ENCODE data around the gene CCDC146.
"Not testable (repeated sequence)": the region's sequence is repeated elsewhere in the genome, so short reads cannot be mapped to it uniquely, and the experiment has no call there.

CCDC146 gene

GRCh38 chr7:77329466-77330168 is 207.2 kb downstream of the CCDC146 start:
- peak overlapping the region; percentile 22 for H3K4me3 ChIP-seq (ENCODE audit: low read depth, low read length)
- TF ChIP-seq, protein P1, sequence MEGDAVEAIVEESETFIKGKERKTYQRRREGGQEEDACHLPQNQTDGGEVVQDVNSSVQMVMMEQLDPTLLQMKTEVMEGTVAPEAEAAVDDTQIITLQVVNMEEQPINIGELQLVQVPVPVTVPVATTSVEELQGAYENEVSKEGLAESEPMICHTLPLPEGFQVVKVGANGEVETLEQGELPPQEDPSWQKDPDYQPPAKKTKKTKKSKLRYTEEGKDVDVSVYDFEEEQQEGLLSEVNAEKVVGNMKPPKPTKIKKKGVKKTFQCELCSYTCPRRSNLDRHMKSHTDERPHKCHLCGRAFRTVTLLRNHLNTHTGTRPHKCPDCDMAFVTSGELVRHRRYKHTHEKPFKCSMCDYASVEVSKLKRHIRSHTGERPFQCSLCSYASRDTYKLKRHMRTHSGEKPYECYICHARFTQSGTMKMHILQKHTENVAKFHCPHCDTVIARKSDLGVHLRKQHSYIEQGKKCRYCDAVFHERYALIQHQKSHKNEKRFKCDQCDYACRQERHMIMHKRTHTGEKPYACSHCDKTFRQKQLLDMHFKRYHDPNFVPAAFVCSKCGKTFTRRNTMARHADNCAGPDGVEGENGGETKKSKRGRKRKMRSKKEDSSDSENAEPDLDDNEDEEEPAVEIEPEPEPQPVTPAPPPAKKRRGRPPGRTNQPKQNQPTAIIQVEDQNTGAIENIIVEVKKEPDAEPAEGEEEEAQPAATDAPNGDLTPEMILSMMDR (IDR thresholded peaks at IDR 0.05; ENCODE audit: low read depth, low read length): no peak
- TF ChIP-seq POLR2A (IDR thresholded peaks at IDR 0.05; ENCODE audit: extremely low read depth, insufficient read length): no peak
- TF ChIP-seq, protein P2, sequence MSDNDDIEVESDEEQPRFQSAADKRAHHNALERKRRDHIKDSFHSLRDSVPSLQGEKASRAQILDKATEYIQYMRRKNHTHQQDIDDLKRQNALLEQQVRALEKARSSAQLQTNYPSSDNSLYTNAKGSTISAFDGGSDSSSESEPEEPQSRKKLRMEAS (IDR thresholded peaks at IDR 0.05; ENCODE audit: low read depth, low read length): no peak
- no peak for TF ChIP-seq MYC (IDR thresholded peaks at IDR 0.05; ENCODE audit: low read depth, low read length)
- no peak for DNase-seq (ENCODE audit: low read depth)

- peak; percentile 99 for DNase-seq (ENCODE audit: low read depth)
- peak overlapping the region; percentile 22 for H3K4me3 ChIP-seq (ENCODE audit: low read depth, low read length)
- TF ChIP-seq, protein P2 (IDR thresholded peaks at IDR 0.05; ENCODE audit: low read depth, low read length): peak; percentile 58
- TF ChIP-seq, protein P1 (IDR thresholded peaks at IDR 0.05; ENCODE audit: low read depth, low read length): no peak
- TF ChIP-seq MYC (IDR thresholded peaks at IDR 0.05; ENCODE audit: low read depth, low read length) (peak; percentile 64; the same call in 1 of the 2 replicates), POLR2A (IDR thresholded peaks at IDR 0.05; ENCODE audit: extremely low read depth, insufficient read length) (no peak)
Measured at GRCh38 chr7:77330169-77330882, 207.9 kb downstream of the CCDC146 start.

- peak; percentile 69 for TF ChIP-seq MYC (IDR thresholded peaks at IDR 0.05; ENCODE audit: low read depth, low read length)
- TF ChIP-seq POLR2A (IDR thresholded peaks at IDR 0.05; ENCODE audit: extremely low read depth, insufficient read length): peak; percentile 26
- TF ChIP-seq, protein P2 (IDR thresholded peaks at IDR 0.05; ENCODE audit: low read depth, low read length): peak; percentile 70
- TF ChIP-seq, protein P1 (IDR thresholded peaks at IDR 0.05; ENCODE audit: low read depth, low read length): peak; percentile 46
- peak overlapping the region; percentile 25 for H3K4me3 ChIP-seq (ENCODE audit: low read depth, low read length)
- peak; percentile 99 for DNase-seq (ENCODE audit: low read depth)
Measured at GRCh38 chr7:77331938-77332695, 209.7 kb downstream of the CCDC146 start.

GRCh38 chr7:77334039-77334438 is 211.6 kb downstream of the CCDC146 start:
- H3K4me3 ChIP-seq (ENCODE audit: low read depth, low read length); DNase-seq (ENCODE audit: low read depth): not testable (repeated sequence)

DNA sequence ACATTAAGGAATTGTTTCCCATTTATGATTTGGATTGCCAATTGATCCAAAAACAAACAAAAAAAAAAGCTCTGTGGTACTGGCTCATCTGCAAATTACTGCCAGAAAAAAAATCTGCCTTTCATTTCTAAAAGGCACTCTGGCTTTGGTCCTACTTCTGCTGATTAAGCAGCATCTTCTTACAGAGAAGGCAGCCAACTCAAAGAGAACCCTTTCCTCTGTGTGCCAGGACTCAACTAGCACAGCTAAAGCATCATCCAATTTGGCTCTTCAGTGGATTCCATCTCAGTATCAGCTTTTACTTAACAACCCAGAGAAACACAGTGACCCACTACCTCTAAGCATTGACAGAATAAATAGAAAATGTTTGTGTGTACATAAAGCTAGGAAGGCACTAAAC is 213.2 kb downstream of the CCDC146 start:
- TF ChIP-seq MYC (IDR thresholded peaks at IDR 0.05; ENCODE audit: low read depth, low read length) (no peak), POLR2A (IDR thresholded peaks at IDR 0.05; ENCODE audit: extremely low read depth, insufficient read length) (no peak)
- TF ChIP-seq, protein P1 (IDR thresholded peaks at IDR 0.05; ENCODE audit: low read depth, low read length): no peak
- TF ChIP-seq, protein P2 (IDR thresholded peaks at IDR 0.05; ENCODE audit: low read depth, low read length): no peak
- DNase-seq (ENCODE audit: low read depth): no peak
- H3K4me3 ChIP-seq (ENCODE audit: low read depth, low read length): no peak overlapping the region
